ENCODE data around the gene GULP1.

DNA sequence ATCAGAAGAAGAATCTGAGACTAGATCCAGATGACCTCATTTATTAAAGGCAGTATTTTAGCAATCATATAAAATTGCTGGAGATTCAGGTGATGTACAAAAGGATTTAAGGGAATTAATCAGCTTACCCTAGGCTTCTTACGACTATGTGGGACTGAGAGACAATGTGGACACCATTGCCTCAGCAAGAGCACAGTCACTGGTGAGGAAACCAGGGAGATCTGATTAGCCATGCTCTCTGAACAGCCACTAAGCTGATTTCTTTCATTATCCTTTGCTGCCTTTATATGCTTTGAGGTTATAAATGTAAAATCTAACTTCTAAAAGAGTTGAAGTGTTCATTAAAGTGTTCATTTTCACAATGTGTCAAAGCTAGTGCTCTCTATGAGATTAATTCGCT is 22.7 kb upstream of the GULP1 start:
- TF ChIP-seq POLR2A (IDR thresholded peaks at IDR 0.05) = no peak
- TF ChIP-seq, protein P1, sequence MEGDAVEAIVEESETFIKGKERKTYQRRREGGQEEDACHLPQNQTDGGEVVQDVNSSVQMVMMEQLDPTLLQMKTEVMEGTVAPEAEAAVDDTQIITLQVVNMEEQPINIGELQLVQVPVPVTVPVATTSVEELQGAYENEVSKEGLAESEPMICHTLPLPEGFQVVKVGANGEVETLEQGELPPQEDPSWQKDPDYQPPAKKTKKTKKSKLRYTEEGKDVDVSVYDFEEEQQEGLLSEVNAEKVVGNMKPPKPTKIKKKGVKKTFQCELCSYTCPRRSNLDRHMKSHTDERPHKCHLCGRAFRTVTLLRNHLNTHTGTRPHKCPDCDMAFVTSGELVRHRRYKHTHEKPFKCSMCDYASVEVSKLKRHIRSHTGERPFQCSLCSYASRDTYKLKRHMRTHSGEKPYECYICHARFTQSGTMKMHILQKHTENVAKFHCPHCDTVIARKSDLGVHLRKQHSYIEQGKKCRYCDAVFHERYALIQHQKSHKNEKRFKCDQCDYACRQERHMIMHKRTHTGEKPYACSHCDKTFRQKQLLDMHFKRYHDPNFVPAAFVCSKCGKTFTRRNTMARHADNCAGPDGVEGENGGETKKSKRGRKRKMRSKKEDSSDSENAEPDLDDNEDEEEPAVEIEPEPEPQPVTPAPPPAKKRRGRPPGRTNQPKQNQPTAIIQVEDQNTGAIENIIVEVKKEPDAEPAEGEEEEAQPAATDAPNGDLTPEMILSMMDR (IDR thresholded peaks at IDR 0.05) = no peak
